Activated T-cell treated with anti-CD3 and anti-CD28 coated beads, Interleukin-2, amount 50 U/mL, for 24 hours (primary cell): ENCODE results near the gene PITRM1.
A peak's percentile ranks its signal among the peaks of the same experiment; 100 is the strongest.
"Not testable (repeated sequence)": the region's sequence is repeated elsewhere in the genome, so short reads cannot be mapped to it uniquely, and the experiment has no call there.

Source experiments
- DNase-seq: peaks from one replicate; pipeline ENCODE4 v3.0.0-alpha.2; 2020
- H3K27ac Mint-ChIP-seq: 2 replicates; pipeline ENCODE4 v1.8.0; 2020; ENCODE audit warnings: mild to moderate bottlenecking, mixed read lengths
- H3K27me3 Mint-ChIP-seq: 2 replicates; pipeline ENCODE4 v1.8.0; 2020; ENCODE audit warnings: mixed read lengths
- H3K36me3 Mint-ChIP-seq: 2 replicates; pipeline ENCODE4 v1.8.0; 2020; ENCODE audit warnings: low read depth, mixed read lengths
- H3K4me1 Mint-ChIP-seq: 2 replicates; pipeline ENCODE4 v1.8.0; 2020; ENCODE audit warnings: low read depth, mixed read lengths
- H3K4me3 Mint-ChIP-seq: 2 replicates; pipeline ENCODE4 v1.8.0; 2020; ENCODE audit warnings: mild to moderate bottlenecking, moderate library complexity, mixed read lengths
- H3K9me3 Mint-ChIP-seq: 2 replicates; pipeline ENCODE4 v1.8.0; 2020; ENCODE audit warnings: mixed read lengths

PITRM1 gene

GRCh38 chr10:3190817-3191216 is 18.2 kb upstream of the PITRM1 start:
- DNase-seq, result no peak
- no peaks in the 10 kb centered on the region for H3K36me3 Mint-ChIP-seq
- H3K9me3 Mint-ChIP-seq, result no peaks in the 10 kb centered on the region
- H3K27me3 Mint-ChIP-seq, result peaks cover 44% of the 10 kb centered on the region
- no peak overlapping the region for H3K27ac Mint-ChIP-seq
- peaks cover 17% of the 10 kb centered on the region for H3K4me1 Mint-ChIP-seq
- no peak overlapping the region for H3K4me3 Mint-ChIP-seq

- Mint-ChIP-seq H3K4me1 (peaks cover 22% of the 10 kb centered on the region), H3K27me3 (peaks cover 33% of the 10 kb centered on the region)
- not testable (repeated sequence) for H3K4me3 Mint-ChIP-seq, H3K27ac Mint-ChIP-seq, H3K36me3 Mint-ChIP-seq, DNase-seq, H3K9me3 Mint-ChIP-seq
These were observed 14.6 kb upstream of the PITRM1 start for GRCh38 chr10:3187229-3187628.

GRCh38 chr10:3186368-3186767 is 13.8 kb upstream of the PITRM1 start:
- Mint-ChIP-seq H3K4me1 (peaks cover 22% of the 10 kb centered on the region), H3K4me3 (peak overlapping the region; percentile 15)

GRCh38 chr10:3185386-3185785 is 12.8 kb upstream of the PITRM1 start:
- Mint-ChIP-seq H3K9me3 (no peaks in the 10 kb centered on the region), H3K36me3 (no peaks in the 10 kb centered on the region), H3K27me3 (peaks cover 38% of the 10 kb centered on the region), H3K4me1 (peaks cover 22% of the 10 kb centered on the region), H3K4me3 (no peak overlapping the region), H3K27ac (peak overlapping the region; percentile 26)
- DNase-seq, result no peak

More at GRCh38 chr10:3186368-3186767, 13.8 kb upstream of the PITRM1 start:
- H3K36me3 Mint-ChIP-seq, result no peaks in the 10 kb centered on the region
- H3K27ac Mint-ChIP-seq, result peak overlapping the region; percentile 69
- DNase-seq, result no peak
- peaks cover 38% of the 10 kb centered on the region for H3K27me3 Mint-ChIP-seq
- no peaks in the 10 kb centered on the region for H3K9me3 Mint-ChIP-seq

DNA sequence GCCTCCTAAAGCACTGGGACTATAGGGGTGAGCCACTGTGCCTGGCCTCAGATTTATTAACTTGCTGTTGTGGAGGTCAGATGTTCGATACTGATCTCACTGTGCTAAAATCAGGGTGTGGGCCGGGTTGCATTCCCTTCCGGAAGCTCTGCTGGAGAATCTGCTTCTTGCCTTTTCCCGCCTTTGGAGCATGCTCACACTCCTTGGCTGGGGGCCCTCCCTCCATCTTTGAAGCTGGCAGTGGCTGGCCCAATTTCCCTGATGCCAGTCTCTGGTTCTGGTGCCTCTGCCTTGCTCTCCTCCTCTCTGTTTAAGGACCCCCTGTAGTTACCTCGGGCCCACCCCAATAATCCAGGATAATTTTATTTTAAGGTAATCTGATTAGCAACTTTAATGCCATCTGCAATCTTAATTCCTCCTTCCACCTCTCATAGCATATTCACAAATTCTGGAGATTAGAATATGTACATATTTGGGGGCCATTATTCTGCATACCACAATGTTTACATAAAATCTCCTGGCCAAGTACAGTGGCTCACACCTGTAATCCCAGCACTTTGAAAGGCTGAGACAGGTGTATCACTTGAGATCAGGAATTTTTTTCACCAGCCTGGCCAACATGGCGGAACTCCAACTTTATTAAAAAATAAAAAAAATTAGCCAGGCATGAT is 7.9 kb upstream of the PITRM1 start:
- Mint-ChIP-seq H3K9me3 (no peaks in the 10 kb centered on the region), H3K27ac (no peak overlapping the region), H3K4me3 (no peak overlapping the region), H3K27me3 (peaks cover 26% of the 10 kb centered on the region), H3K4me1 (peaks cover 6% of the 10 kb centered on the region), H3K36me3 (no peaks in the 10 kb centered on the region)
- DNase-seq, result no peak

DNA sequence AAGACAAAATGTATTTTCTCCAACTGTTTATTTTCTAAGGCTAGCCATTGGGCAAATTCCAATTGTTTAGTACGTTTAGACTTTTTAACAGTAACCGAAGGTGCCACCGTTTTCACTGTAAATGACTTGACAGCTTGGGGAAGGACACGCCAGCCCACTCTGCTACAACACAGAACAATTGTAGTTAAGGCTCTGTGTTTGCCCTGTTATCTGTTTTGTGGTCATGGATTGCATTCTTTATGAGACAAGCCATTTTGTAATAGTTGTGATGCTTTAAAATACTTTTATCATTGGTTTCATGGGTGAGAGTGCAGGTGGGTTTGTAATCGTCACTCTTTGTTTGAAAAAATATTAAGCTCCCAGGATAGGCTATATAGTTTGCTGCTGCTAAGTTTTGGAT is 6.6 kb upstream of the PITRM1 start:
- Mint-ChIP-seq H3K27me3 (peaks cover 21% of the 10 kb centered on the region), H3K9me3 (no peaks in the 10 kb centered on the region), H3K27ac (no peak overlapping the region), H3K4me1 (no peaks in the 10 kb centered on the region), H3K4me3 (no peak overlapping the region), H3K36me3 (no peaks in the 10 kb centered on the region)
- DNase-seq, result no peak

- peaks cover under 1% of the 10 kb centered on the region for H3K9me3 Mint-ChIP-seq
- DNase-seq, result no peak
- no peak overlapping the region for H3K4me3 Mint-ChIP-seq
- no peaks in the 10 kb centered on the region for H3K36me3 Mint-ChIP-seq
- no peak overlapping the region for H3K27ac Mint-ChIP-seq
- peaks cover 4% of the 10 kb centered on the region for H3K4me1 Mint-ChIP-seq
- peaks cover 14% of the 10 kb centered on the region for H3K27me3 Mint-ChIP-seq
These were observed 5.5 kb upstream of the PITRM1 start for GRCh38 chr10:3178042-3178441.

DNA sequence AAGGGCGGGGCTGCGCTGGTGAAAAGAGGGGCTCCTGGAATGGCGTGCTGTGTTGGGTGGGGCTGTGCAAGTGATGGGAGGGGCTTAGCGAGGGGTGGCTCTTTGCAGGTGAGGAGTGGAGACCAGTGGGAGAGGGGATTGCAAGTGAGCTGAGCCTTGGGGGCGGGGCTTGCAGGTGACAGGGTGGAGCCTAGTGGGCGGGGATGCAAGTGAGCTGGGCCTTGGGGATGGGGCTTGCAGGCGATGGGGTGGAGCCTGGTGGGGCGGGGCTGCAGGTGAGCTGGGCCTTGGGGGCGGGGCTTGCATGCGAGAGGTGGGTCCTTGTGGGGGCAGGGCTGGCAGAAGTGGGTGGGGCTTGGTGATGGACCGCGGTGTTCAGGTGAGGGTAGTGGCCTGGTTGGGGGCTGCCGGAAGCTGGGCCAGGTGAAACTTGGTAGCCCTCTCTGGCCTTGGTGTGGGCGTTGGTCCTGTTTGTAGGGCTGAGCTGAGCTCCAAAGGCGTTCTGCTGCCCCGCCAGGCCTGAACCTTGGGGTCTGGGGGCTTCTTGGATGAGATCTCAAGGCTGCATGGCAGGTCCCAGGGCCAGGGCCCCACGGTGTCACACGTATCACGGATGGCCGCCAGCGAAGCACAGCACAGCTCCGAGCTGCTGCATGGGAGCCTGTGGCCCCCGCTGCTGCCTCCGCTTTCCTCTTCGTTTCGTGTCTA is 743 bp upstream of the PITRM1 start:
- peak overlapping the region; percentile 77 for H3K4me3 Mint-ChIP-seq
- peaks cover 2% of the 10 kb centered on the region for H3K9me3 Mint-ChIP-seq
- peak overlapping the region; percentile 93 for H3K27ac Mint-ChIP-seq
- DNase-seq, result no peak
- peaks cover 34% of the 10 kb centered on the region for H3K36me3 Mint-ChIP-seq
- H3K27me3 Mint-ChIP-seq, result no peaks in the 10 kb centered on the region
- H3K4me1 Mint-ChIP-seq, result peaks cover 35% of the 10 kb centered on the region

GRCh38 chr10:3172081-3172445 is 519 bp downstream of the PITRM1 start:
- H3K36me3 Mint-ChIP-seq, result peaks cover 46% of the 10 kb centered on the region
- peak overlapping the region; percentile 89 for H3K4me3 Mint-ChIP-seq
- H3K27ac Mint-ChIP-seq, result peak overlapping the region; percentile 97
- H3K27me3 Mint-ChIP-seq, result no peaks in the 10 kb centered on the region
- DNase-seq, result no peak
- H3K4me1 Mint-ChIP-seq, result peaks cover 36% of the 10 kb centered on the region
- peaks cover 2% of the 10 kb centered on the region for H3K9me3 Mint-ChIP-seq

DNA sequence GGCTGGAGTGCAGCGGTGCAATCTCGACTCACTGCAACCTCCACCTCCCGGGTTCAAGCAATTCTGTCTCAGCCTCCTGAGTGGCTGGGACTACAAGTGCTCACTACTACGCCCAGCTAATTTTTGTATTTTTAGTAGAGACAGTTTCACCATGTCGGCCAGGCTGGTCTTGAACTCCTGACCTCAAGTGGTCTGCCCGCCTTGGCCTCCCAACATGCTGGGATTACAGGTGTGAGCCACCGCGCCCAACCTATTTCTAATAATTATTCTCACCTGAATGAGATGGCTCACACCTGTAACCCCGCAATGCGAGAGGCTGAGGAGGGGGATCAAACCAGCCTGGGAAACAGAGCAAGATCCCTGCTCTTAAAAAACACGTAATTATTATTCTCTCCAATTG is 1.1 kb downstream of the PITRM1 start:
- Mint-ChIP-seq H3K4me1 (peaks cover 36% of the 10 kb centered on the region), H3K4me3 (peak overlapping the region; percentile 89), H3K27ac (peak overlapping the region; percentile 97), H3K36me3 (peaks cover 52% of the 10 kb centered on the region)
- not testable (repeated sequence) for DNase-seq, H3K27me3 Mint-ChIP-seq, H3K9me3 Mint-ChIP-seq

GRCh38 chr10:3169673-3170072 is 2.9 kb downstream of the PITRM1 start:
- H3K4me3 Mint-ChIP-seq, result no peak overlapping the region
- H3K9me3 Mint-ChIP-seq, result peaks cover 2% of the 10 kb centered on the region
- H3K27me3 Mint-ChIP-seq, result no peaks in the 10 kb centered on the region
- no peak for DNase-seq
- H3K4me1 Mint-ChIP-seq, result peaks cover 36% of the 10 kb centered on the region
- H3K36me3 Mint-ChIP-seq, result peaks cover 70% of the 10 kb centered on the region
- no peak overlapping the region for H3K27ac Mint-ChIP-seq

DNA sequence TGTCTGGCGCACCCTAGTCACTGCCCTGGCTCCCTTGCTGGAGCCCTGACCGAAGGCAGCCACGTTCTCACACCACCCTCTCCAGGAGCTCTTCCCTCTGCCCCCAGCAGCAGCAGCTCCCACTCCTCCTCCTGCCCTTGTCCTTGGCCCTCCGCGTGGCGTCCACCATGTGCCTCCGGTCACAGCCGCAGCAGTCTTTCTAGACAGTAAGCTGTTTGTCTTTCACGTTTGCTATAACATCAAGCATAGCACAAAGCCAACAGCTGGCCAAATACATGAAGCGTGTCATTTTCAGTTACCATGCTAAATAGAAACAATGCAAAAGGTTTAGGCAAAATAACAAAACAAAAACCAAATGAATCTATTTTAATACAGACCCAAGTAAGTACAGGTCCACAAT is 3.3 kb downstream of the PITRM1 start:
- Mint-ChIP-seq H3K9me3 (peaks cover 2% of the 10 kb centered on the region), H3K36me3 (peaks cover 74% of the 10 kb centered on the region), H3K27ac (no peak overlapping the region), H3K4me1 (peaks cover 36% of the 10 kb centered on the region), H3K27me3 (no peaks in the 10 kb centered on the region), H3K4me3 (no peak overlapping the region)
- no peak for DNase-seq

DNA sequence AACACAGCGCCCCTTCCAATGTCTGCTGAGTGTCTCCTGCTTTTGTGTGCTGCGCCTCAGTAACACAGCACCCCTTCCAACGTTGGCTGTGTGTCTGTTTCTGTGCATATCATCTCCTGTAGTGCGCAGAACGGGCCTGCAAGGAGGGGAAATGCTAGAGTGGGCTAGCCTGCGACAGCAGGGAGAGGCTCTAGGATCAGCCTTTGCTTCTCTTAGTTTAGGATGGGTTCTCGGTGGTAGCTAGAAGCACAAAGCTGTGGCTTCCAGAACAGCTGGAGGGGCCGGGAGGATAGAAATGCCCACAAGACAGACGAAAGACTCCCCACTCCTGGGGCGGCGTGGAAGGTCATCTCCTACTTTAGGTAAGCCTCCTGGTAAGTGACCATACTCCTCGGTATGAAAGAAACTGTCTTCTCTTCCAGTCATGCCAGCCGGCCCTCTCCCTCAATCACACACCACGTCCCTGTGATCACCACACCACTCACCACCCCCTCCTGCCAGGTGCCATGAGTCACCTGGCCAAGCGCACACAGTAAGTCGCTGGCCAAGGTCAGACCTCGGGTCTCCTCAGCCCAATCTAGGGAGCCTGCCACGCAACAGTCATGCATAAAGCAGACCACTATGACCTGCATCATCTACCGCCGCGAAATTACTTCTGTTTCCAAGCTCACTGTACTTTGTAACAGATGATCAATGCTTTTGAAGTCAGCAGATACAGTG is 4.8 kb downstream of the PITRM1 start:
- no peaks in the 10 kb centered on the region for H3K9me3 Mint-ChIP-seq
- no peaks in the 10 kb centered on the region for H3K27me3 Mint-ChIP-seq
- no peak for DNase-seq
- H3K4me1 Mint-ChIP-seq, result peaks cover 29% of the 10 kb centered on the region
- peaks cover 88% of the 10 kb centered on the region for H3K36me3 Mint-ChIP-seq
- H3K27ac Mint-ChIP-seq, result no peak overlapping the region
- no peak overlapping the region for H3K4me3 Mint-ChIP-seq

DNA sequence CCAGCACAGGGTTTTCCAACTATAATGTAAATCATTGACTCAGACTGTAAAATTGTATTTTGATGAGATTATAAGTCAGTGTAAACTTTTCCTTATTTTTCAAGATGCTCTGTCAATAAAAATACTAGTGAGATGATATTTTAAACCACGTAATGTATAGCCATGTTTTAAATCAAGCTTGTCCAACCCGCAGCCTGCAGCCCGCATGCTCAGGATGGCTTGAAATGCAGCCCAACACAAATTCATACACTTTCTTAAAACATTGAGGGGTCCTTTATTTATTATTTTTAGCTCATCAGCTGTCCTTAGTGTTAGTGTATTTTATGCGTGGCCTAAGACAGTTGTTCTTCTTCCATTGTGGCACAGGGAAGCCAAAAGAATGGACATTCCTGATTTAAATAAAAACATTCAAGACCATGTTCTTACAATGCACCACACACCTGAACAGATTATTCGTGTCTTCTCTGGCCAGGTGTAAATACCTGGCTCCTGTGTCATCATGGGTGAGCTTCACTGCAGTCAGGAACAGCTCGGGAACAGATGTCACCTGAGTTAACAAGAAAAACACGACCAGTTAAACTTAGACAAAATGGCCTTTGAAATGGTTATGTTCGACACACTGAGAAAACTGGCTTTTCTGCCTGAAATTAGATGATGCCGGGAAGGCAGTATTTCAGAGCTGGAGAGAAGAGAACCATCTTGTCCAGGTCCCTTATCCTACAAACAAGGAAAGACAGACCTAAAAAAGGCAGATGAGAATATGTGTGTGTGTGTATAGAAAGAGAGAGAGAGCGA is 5.9 kb downstream of the PITRM1 start:
- Mint-ChIP-seq H3K4me1 (peaks cover 28% of the 10 kb centered on the region), H3K4me3 (no peak overlapping the region), H3K9me3 (no peaks in the 10 kb centered on the region), H3K36me3 (peaks cover 92% of the 10 kb centered on the region), H3K27me3 (no peaks in the 10 kb centered on the region), H3K27ac (no peak overlapping the region)
- no peak for DNase-seq
